Measurements from ENCODE around the gene RBMS3. TPM values are rescaled to one million over a fixed set of nuclear protein-coding genes. Genes with fewer than 3 reads are reported as not detected.

Gene RBMS3
- total and polyA plus RNA-seq, 9 donors, result 15.9 to 77.4 (median 25.9) TPM

- peak; percentile 98 for DNase-seq
These were observed 483.9 kb downstream of the RBMS3 start for GRCh38 chr3:29764603-29765254.

GRCh38 chr3:29771602-29772001 is 490.7 kb downstream of the RBMS3 start:
- 89% methylated on average over 2 of the region's 3 CpGs for WGBS (ENCODE audit: insufficient coverage)
- Histone ChIP-seq H3K27me3 (ENCODE audit: control insufficient read depth, insufficient read depth, low read length) (no peaks in the 10 kb centered on the region), H3K4me3 (ENCODE audit: low read length) (no peak overlapping the region), H3K27ac (ENCODE audit: low read length) (no peak overlapping the region), H3K4me1 (ENCODE audit: control insufficient read depth, insufficient read depth, low read length) (no peaks in the 10 kb centered on the region), H3K9me3 (replicated peaks; ENCODE audit: control insufficient read depth, low read depth, low read length) (no peaks in the 10 kb centered on the region), H3K36me3 (ENCODE audit: control insufficient read depth, insufficient read depth, low read length) (no peaks in the 10 kb centered on the region)
- DNase-seq, result no peak

More at GRCh38 chr3:29764603-29765254, 483.9 kb downstream of the RBMS3 start:
- no peak overlapping the region for H3K4me3 ChIP-seq (ENCODE audit: low read length)
- H3K4me1 ChIP-seq (ENCODE audit: control insufficient read depth, insufficient read depth, low read length), result peaks cover 1% of the 10 kb centered on the region
- no peaks in the 10 kb centered on the region for H3K36me3 ChIP-seq (ENCODE audit: control insufficient read depth, insufficient read depth, low read length)
- H3K9me3 ChIP-seq (replicated peaks; ENCODE audit: control insufficient read depth, low read depth, low read length), result no peaks in the 10 kb centered on the region
- peak overlapping the region; percentile 63 for H3K27ac ChIP-seq (ENCODE audit: low read length)
- WGBS (ENCODE audit: insufficient coverage), result no CpG with 5 or more reads among the region's 2 CpGs
- no peaks in the 10 kb centered on the region for H3K27me3 ChIP-seq (ENCODE audit: control insufficient read depth, insufficient read depth, low read length)

GRCh38 chr3:29772436-29772835 is 491.6 kb downstream of the RBMS3 start:
- Histone ChIP-seq H3K4me3 (ENCODE audit: low read length) (no peak overlapping the region), H3K27me3 (ENCODE audit: control insufficient read depth, insufficient read depth, low read length) (no peaks in the 10 kb centered on the region), H3K9me3 (replicated peaks; ENCODE audit: control insufficient read depth, low read depth, low read length) (no peaks in the 10 kb centered on the region), H3K36me3 (ENCODE audit: control insufficient read depth, insufficient read depth, low read length) (no peaks in the 10 kb centered on the region), H3K4me1 (ENCODE audit: control insufficient read depth, insufficient read depth, low read length) (no peaks in the 10 kb centered on the region), H3K27ac (ENCODE audit: low read length) (no peak overlapping the region)
- 60% methylated on average over 1 of the region's 4 CpGs for WGBS (ENCODE audit: insufficient coverage)
- DNase-seq, result no peak

- no peaks in the 10 kb centered on the region for H3K36me3 ChIP-seq (ENCODE audit: control insufficient read depth, insufficient read depth, low read length)
- no CpG with 5 or more reads among the region's 4 CpGs for WGBS (ENCODE audit: insufficient coverage)
These were observed 492.6 kb downstream of the RBMS3 start for GRCh38 chr3:29773481-29773880.

GRCh38 chr3:29775340-29775739 is 494.5 kb downstream of the RBMS3 start:
- no CpG with 5 or more reads among the region's 5 CpGs for WGBS (ENCODE audit: insufficient coverage)
- Histone ChIP-seq H3K36me3 (ENCODE audit: control insufficient read depth, insufficient read depth, low read length) (no peaks in the 10 kb centered on the region), H3K4me1 (ENCODE audit: control insufficient read depth, insufficient read depth, low read length) (no peaks in the 10 kb centered on the region), H3K9me3 (replicated peaks; ENCODE audit: control insufficient read depth, low read depth, low read length) (no peaks in the 10 kb centered on the region), H3K27me3 (ENCODE audit: control insufficient read depth, insufficient read depth, low read length) (no peaks in the 10 kb centered on the region), H3K27ac (ENCODE audit: low read length) (no peak overlapping the region), H3K4me3 (ENCODE audit: low read length) (no peak overlapping the region)
- no peak for DNase-seq

More at GRCh38 chr3:29773481-29773880, 492.6 kb downstream of the RBMS3 start:
- no peak overlapping the region for H3K4me3 ChIP-seq (ENCODE audit: low read length)
- no peaks in the 10 kb centered on the region for H3K4me1 ChIP-seq (ENCODE audit: control insufficient read depth, insufficient read depth, low read length)
- no peak overlapping the region for H3K27ac ChIP-seq (ENCODE audit: low read length)
- H3K9me3 ChIP-seq (replicated peaks; ENCODE audit: control insufficient read depth, low read depth, low read length), result no peaks in the 10 kb centered on the region
- DNase-seq, result no peak
- no peaks in the 10 kb centered on the region for H3K27me3 ChIP-seq (ENCODE audit: control insufficient read depth, insufficient read depth, low read length)

- peaks cover 12% of the 10 kb centered on the region for H3K9me3 ChIP-seq (replicated peaks; ENCODE audit: control insufficient read depth, low read depth, low read length)
- H3K36me3 ChIP-seq (ENCODE audit: control insufficient read depth, insufficient read depth, low read length), result peaks cover 6% of the 10 kb centered on the region
- no peak for DNase-seq
- H3K4me1 ChIP-seq (ENCODE audit: control insufficient read depth, insufficient read depth, low read length), result no peaks in the 10 kb centered on the region
- no peak overlapping the region for H3K27ac ChIP-seq (ENCODE audit: low read length)
- H3K4me3 ChIP-seq (ENCODE audit: low read length), result no peak overlapping the region
- no CpG with 5 or more reads among the region's 1 CpG for WGBS (ENCODE audit: insufficient coverage)
- H3K27me3 ChIP-seq (ENCODE audit: control insufficient read depth, insufficient read depth, low read length), result no peaks in the 10 kb centered on the region
These were observed 497.0 kb downstream of the RBMS3 start for GRCh38 chr3:29777869-29778268.

GRCh38 chr3:29789686-29790085 is 508.8 kb downstream of the RBMS3 start:
- DNase-seq, result peak; percentile 75
- H3K36me3 ChIP-seq (ENCODE audit: control insufficient read depth, insufficient read depth, low read length), result no peaks in the 10 kb centered on the region
- H3K9me3 ChIP-seq (replicated peaks; ENCODE audit: control insufficient read depth, low read depth, low read length), result peaks cover 8% of the 10 kb centered on the region
- H3K27ac ChIP-seq (ENCODE audit: low read length), result no peak overlapping the region
- no peaks in the 10 kb centered on the region for H3K4me1 ChIP-seq (ENCODE audit: control insufficient read depth, insufficient read depth, low read length)
- WGBS (ENCODE audit: insufficient coverage), result no CpG with 5 or more reads among the region's 1 CpG
- no peak overlapping the region for H3K4me3 ChIP-seq (ENCODE audit: low read length)
- no peaks in the 10 kb centered on the region for H3K27me3 ChIP-seq (ENCODE audit: control insufficient read depth, insufficient read depth, low read length)

GRCh38 chr3:29796808-29797207 is 515.9 kb downstream of the RBMS3 start:
- no peak for DNase-seq
- WGBS (ENCODE audit: insufficient coverage), result 97% methylated on average over 6 of the region's 8 CpGs
- H3K27ac ChIP-seq (ENCODE audit: low read length), result no peak overlapping the region
- no peak overlapping the region for H3K4me3 ChIP-seq (ENCODE audit: low read length)
- H3K27me3 ChIP-seq (ENCODE audit: control insufficient read depth, insufficient read depth, low read length), result no peaks in the 10 kb centered on the region
- no peaks in the 10 kb centered on the region for H3K4me1 ChIP-seq (ENCODE audit: control insufficient read depth, insufficient read depth, low read length)
- no peaks in the 10 kb centered on the region for H3K9me3 ChIP-seq (replicated peaks; ENCODE audit: control insufficient read depth, low read depth, low read length)
- no peaks in the 10 kb centered on the region for H3K36me3 ChIP-seq (ENCODE audit: control insufficient read depth, insufficient read depth, low read length)

- Histone ChIP-seq H3K4me3 (ENCODE audit: low read length) (no peak overlapping the region), H3K27me3 (ENCODE audit: control insufficient read depth, insufficient read depth, low read length) (no peaks in the 10 kb centered on the region), H3K4me1 (ENCODE audit: control insufficient read depth, insufficient read depth, low read length) (no peaks in the 10 kb centered on the region), H3K9me3 (replicated peaks; ENCODE audit: control insufficient read depth, low read depth, low read length) (no peaks in the 10 kb centered on the region), H3K27ac (ENCODE audit: low read length) (no peak overlapping the region), H3K36me3 (ENCODE audit: control insufficient read depth, insufficient read depth, low read length) (no peaks in the 10 kb centered on the region)
- no CpG with 5 or more reads among the region's 4 CpGs for WGBS (ENCODE audit: insufficient coverage)
- no peak for DNase-seq
These were observed 521.2 kb downstream of the RBMS3 start for GRCh38 chr3:29802057-29802456.

- DNase-seq, result no peak
- no peaks in the 10 kb centered on the region for H3K36me3 ChIP-seq (ENCODE audit: control insufficient read depth, insufficient read depth, low read length)
- H3K27ac ChIP-seq (ENCODE audit: low read length), result no peak overlapping the region
- H3K9me3 ChIP-seq (replicated peaks; ENCODE audit: control insufficient read depth, low read depth, low read length), result no peaks in the 10 kb centered on the region
- no peak overlapping the region for H3K4me3 ChIP-seq (ENCODE audit: low read length)
- no peaks in the 10 kb centered on the region for H3K27me3 ChIP-seq (ENCODE audit: control insufficient read depth, insufficient read depth, low read length)
- H3K4me1 ChIP-seq (ENCODE audit: control insufficient read depth, insufficient read depth, low read length), result no peaks in the 10 kb centered on the region
These were observed 523.2 kb downstream of the RBMS3 start for GRCh38 chr3:29804044-29804443.

- H3K4me1 ChIP-seq (ENCODE audit: control insufficient read depth, insufficient read depth, low read length), result no peaks in the 10 kb centered on the region
- no peak overlapping the region for H3K27ac ChIP-seq (ENCODE audit: low read length)
- WGBS (ENCODE audit: insufficient coverage), result no CpG with 5 or more reads among the region's 1 CpG
- no peak overlapping the region for H3K4me3 ChIP-seq (ENCODE audit: low read length)
- no peak for DNase-seq
- no peaks in the 10 kb centered on the region for H3K27me3 ChIP-seq (ENCODE audit: control insufficient read depth, insufficient read depth, low read length)
- H3K36me3 ChIP-seq (ENCODE audit: control insufficient read depth, insufficient read depth, low read length), result no peaks in the 10 kb centered on the region
- H3K9me3 ChIP-seq (replicated peaks; ENCODE audit: control insufficient read depth, low read depth, low read length), result no peaks in the 10 kb centered on the region
These were observed 524.9 kb downstream of the RBMS3 start for GRCh38 chr3:29805757-29806156.
